GM19468 (cell line): ENCODE data around the gene ETV6.

Source experiments
- ATAC-seq: cut with Tn5 transposase; IDR thresholded peaks from one replicate; pipeline ENCODE4 v1.9.1; 2021; ENCODE audit warnings: mild to moderate bottlenecking, moderate library complexity, moderate number of reproducible peaks; ENCODE audit not compliant: unreplicated experiment; ENCODE audit errors: extremely low read depth

The ETV6 gene

DNA sequence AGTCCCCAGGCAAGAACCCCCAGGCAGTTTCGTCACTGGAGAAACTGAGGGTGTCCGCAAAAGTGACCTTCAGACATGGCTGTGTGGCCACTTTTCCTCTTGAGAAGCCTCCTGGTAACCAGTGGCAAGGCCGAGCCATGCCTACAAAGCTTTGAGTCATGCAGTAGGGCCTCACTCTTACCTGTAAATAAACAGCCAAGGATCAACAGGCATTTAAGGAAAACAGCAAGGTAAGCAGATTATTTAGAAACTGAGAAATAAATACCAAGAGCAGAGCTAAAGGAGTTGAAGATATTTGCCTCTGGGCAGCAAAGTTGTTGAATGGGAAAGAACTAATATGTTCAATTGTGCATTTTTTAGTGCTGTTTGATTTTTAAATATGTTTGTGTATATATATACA, 280.2 kb downstream of the ETV6 start:
- ATAC-seq: no peak

DNA sequence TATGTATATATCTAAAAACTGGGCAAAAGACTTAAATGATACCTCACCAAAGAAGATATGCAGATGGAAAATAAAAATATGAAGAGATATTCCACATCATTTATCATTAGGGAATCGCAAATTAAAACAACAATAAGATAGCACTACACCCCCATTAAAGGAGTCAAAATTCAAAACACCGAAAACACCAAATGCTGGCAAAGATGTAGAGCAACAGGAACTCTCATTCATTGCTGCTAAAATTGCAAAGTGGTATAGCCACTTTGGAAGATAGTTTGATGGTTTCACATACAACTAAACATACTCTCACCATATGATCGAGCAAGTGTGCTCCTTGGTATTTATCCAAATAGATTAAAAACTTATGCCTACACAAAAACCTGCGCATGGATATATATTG, 289.7 kb downstream of the ETV6 start:
- no peak for ATAC-seq

DNA sequence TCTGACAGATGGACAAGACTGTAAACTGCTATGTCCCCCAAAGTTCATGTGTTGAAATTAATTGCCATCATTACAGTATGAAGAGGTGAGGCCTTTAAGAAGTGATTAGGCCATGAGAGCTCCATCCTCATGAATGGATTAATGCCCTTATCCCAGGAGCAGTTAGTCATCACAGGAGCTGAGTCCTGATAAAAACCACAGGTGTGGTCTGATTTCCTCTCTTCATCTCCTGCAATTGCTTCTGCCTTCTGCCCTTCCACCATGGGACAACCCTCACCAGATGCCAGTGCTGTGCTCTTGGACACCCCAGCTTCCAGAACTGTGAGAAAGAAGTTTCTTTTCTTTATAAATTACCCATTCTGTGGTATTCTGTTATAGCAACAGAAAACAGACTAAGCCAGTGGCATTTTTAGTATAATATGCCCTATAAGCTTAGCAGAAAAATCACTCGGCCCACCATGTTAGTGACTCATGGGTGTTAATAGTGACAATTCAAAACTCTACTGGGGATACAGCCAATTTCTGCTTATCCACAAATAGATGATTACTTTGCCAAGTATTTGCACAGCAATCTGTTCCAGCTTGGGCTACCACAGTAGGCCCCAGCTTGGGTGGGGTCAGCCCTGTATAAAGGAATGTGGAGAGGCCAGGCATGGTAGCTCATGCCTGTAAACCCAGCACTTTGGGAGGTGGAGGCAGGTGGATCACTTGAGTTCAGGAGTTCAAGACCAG, 292.3 kb downstream of the ETV6 start:
- ATAC-seq: no peak

DNA sequence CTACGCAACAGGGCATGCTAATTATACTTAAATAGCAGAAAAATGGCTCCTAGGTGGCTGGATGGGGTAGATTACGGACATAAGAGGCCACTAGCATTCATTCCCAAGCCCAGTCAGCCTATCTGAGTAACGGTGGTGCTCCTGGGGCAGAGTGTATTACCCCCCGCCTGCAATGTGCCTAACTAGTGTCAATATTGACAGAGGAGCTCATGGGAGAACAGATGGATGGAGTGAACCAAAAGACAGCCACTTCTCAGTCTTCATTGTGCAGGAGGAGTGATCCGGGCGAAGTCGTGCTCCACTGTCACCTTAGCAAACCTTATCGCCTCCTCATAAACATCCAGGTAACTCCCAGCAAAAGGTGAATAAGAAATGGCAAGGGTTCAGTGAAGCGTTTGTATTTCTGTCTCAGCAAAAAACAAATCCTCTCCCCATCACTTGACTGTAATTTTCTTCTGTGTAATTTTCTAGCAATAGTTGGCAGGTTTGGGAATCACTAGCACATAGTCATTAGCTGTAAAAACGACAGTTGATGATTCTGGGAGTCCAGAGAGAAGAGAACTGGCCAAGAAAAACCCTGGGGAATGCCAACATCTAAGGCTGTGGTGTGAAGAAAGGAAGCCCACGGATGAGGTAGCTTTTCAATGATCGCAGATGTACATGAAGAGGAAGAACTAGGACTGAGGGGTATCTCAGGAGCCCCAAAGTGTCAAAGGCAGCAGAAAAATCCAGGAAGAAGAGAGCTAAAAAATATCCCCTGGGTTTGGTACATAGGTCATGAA, 294.6 kb downstream of the ETV6 start:
- ATAC-seq: no peak
